Cardiac ventricle fibroblast (primary cell): Measurements from ENCODE around the gene FAM131A. TPM values are rescaled to one million over a fixed set of nuclear protein-coding genes. Genes with fewer than 3 reads are reported as not detected.

Experiments used
- total RNA-seq: library from RNA; depleted of rRNA; stranded (reverse); fragments of >200 nt; gene quantifications from 2 replicates; pipeline ENCODE4 v1.2.3, GENCODE V29; 2015

Gene FAM131A
- 16.7 and 17.4 TPM in 2 replicates for total RNA-seq

GRCh38 chr3:184337399-184337714 is at the start of gene FAM131A:
TSS of gene FAM131A (plus strand) at chr3:184337600. CDS start at chr3:184337631, 31 bp downstream.

GRCh38 chr3:184298759-184299487 is 38.5 kb upstream of the FAM131A start, which contains the start of gene PSMD2:
TSS of gene PSMD2 (plus strand) at chr3:184299241. CDS start at chr3:184299267, 26 bp downstream.

DNA sequence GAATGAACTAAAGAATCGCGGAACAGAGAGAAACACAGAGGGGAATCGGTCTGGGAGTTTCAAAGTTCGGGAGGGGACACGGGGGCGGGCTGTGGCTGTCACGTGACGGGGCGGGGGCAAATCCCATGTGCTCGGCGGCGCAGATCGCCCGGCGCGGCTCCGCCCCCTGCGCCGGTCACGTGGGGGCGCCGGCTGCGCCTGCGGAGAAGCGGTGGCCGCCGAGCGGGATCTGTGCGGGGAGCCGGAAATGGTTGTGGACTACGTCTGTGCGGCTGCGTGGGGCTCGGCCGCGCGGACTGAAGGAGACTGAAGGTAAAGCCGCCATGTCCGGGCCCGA is 23.1 kb upstream of the FAM131A start, which contains the start of gene EIF4G1:
Gene EIF4G1 (plus strand): TSS at position 244 of the 337 bp plus-strand sequence. CDS start 1,191 bp downstream, outside the sequence.

DNA sequence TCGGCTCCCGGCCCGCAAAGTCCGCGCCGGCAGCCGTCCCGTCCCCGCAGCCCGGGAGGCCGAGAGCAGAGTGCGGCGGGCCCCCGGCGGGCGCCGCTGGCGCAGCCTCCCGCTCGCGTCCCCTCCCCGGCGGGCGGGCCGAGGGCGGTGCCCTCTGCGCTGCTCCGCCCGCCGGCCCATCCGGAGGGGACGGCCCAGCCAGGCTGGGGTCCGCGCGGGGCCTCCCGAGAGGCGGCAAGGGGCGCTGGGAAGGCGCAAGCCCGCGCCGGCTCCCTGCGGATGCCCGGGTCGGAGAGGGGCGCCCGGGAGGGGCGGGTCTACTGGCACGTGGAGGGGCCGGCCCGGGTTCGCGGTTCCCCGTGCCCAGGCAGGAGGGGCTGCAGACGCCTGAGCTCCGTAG is 24.1 kb downstream of the FAM131A start, which contains the start of the genes CLCN2 and POLR2H:
Gene CLCN2 (minus strand): TSS at position 74 of the 400 bp plus-strand sequence. CDS start 126 bp downstream, outside the sequence.
Gene POLR2H (plus strand): TSS at position 179 of the 400 bp plus-strand sequence. CDS start 1,783 bp downstream, outside the sequence.

GRCh38 chr3:184377882-184378445 is 40.6 kb downstream of the FAM131A start, which contains the start of gene THPO:
TSS of gene THPO (minus strand) at chr3:184378207. CDS start at chr3:184376259, 1,948 bp downstream.

DNA sequence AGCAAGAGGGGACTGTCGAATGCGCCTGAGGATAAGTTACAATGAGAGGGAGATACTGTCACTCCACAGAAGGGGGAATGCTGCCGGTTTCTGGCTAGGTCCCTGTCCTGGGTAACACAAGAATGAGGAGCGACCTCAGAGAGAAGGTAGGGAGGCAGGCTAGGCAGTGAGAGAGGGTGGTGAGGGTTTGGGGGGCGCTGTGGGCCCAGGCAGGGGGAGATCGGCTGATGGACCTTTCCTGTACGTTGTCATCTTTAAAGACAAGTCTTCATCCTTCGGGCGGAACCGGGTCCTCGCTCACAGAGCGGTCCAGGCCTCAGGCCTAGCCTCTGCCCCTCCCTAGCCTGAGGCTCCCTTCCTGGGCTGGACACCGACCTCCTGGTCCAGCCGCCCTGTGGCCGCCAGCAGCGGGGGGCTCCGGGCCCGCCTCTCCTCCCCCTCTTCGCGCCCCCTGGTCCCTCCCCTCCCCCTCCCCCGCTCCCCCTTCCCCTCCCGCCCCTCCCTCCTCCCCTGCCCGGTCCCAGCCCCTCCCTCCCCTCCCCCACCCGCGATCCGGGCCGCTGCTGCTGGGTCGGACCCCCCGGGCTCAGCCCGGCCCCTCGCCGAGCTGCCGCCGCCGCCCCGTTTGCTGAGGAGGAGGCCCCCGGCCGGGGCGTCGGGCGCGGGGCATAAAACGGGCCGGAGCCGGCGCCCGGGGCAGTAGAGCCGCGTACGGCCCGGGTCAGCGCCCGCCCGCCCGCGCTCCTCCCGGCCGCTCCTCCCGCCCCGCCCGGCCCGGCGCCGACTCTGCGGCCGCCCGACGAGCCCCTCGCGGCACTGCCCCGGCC is 42.2 kb downstream of the FAM131A start, which contains the start of gene CHRD:
Gene CHRD (plus strand): TSS at position 697 of the 827 bp plus-strand sequence. CDS start 265 bp downstream, outside the sequence.

Other genes with a start within 250 kb of the FAM131A start
- gene HTR3E, start 240.5 kb upstream of the FAM131A start, total RNA-seq = not detected in 2 replicates
- 13.9 and 15.5 TPM in 2 replicates for gene EIF2B5, start 202.2 kb upstream of the FAM131A start, total RNA-seq
- gene DVL3, start 182.2 kb upstream of the FAM131A start, total RNA-seq = 39.9 and 56.8 TPM in 2 replicates
- gene AP2M1, start 162.7 kb upstream of the FAM131A start, total RNA-seq = 247 and 299 TPM in 2 replicates
- 35.8 and 43.3 TPM in 2 replicates for gene ABCF3, start 151.4 kb upstream of the FAM131A start, total RNA-seq
- gene VWA5B2, start 108.0 kb upstream of the FAM131A start, total RNA-seq = 0.05 and 0.06 TPM in 2 replicates
- 71.8 and 73.8 TPM in 2 replicates for gene ALG3, start 88.6 kb upstream of the FAM131A start, total RNA-seq
- 4.3 and 5.9 TPM in 2 replicates for gene EEF1AKMT4, start 87.9 kb upstream of the FAM131A start, total RNA-seq
- gene CAMK2N2, start 76.0 kb upstream of the FAM131A start, total RNA-seq = not detected in 2 replicates
- 0.12 TPM in 1 of 2 replicates, not detected in the other for gene ECE2, start 61.6 kb upstream of the FAM131A start, total RNA-seq
- gene PSMD2, start 38.4 kb upstream of the FAM131A start, total RNA-seq = 172 and 183 TPM in 2 replicates
- 253 and 283 TPM in 2 replicates for gene EIF4G1, start 23.0 kb upstream of the FAM131A start, total RNA-seq
- 2.5 and 3.0 TPM in 2 replicates for gene CLCN2, start 24.0 kb downstream of the FAM131A start, total RNA-seq
- gene POLR2H, start 24.1 kb downstream of the FAM131A start, total RNA-seq = 73.9 and 86.3 TPM in 2 replicates
- 0.19 TPM in 1 of 2 replicates, not detected in the other for gene THPO, start 40.6 kb downstream of the FAM131A start, total RNA-seq
- gene CHRD, start 42.5 kb downstream of the FAM131A start, total RNA-seq = 1.0 and 2.2 TPM in 2 replicates
- gene EPHB3, start 224.2 kb downstream of the FAM131A start, total RNA-seq = 2.9 and 3.2 TPM in 2 replicates